BJ (cell line): Measurements from ENCODE around the gene KLHL11. TPM values are rescaled to one million over a fixed set of nuclear protein-coding genes. Genes with fewer than 3 reads are reported as not detected.

ENCODE experiments used
- CTCF ChIA-PET: fragments of 350-600 bp; formaldehyde crosslinking; extraction: SDS; loops from one replicate; lab custom pipeline; 2021; ENCODE audit warnings: antibody characterized with exemption, inconsistent platforms; lab: Yijun Ruan, JAX
- POLR2A ChIA-PET: fragments of 300-600 bp; sonication (Branson Sonifier 250); formaldehyde crosslinking; extraction: SDS; loops from one replicate; lab custom pipeline; 2021; ENCODE audit warnings: antibody characterized with exemption; lab: Charles Lee
- DNase-seq: peaks from one replicate; pipeline ENCODE4 v3.0.0-alpha.2; 2011; ENCODE audit warnings: low read depth
- H3K27me3 ChIP-seq: 2 replicates; pipeline ENCODE4 v1.6.0; 2011; ENCODE audit warnings: low read length; ENCODE audit not compliant: control insufficient read depth, insufficient read depth
- H3K36me3 ChIP-seq: 2 replicates; pipeline ENCODE4 v1.5.1; 2011; ENCODE audit warnings: low read length; ENCODE audit not compliant: control insufficient read depth, insufficient read depth
- H3K4me3 ChIP-seq: 2 replicates; pipeline ENCODE4 v1.5.1; 2011; ENCODE audit warnings: low read depth, mild to moderate bottlenecking, control low read depth, low read length
- CTCF ChIP-seq: IDR thresholded peaks from 2 replicates; pipeline ENCODE4 v1.5.1; 2011; ENCODE audit warnings: low read depth, mild to moderate bottlenecking, control low read depth, inconsistent platforms, low read length, moderate library complexity; ENCODE audit not compliant: insufficient read depth
- polyA plus RNA-seq: library from polyadenylated mRNA; depleted of rRNA; stranded (reverse); fragments of >200 nt; gene quantifications from 2 replicates; pipeline ENCODE4 v1.2.3, GENCODE V29; 2011

The KLHL11 gene
- polyA plus RNA-seq, 1 experiment, result 5.5 TPM

GRCh38 chr17:41821776-41822175 is 43.4 kb downstream of the KLHL11 start:
- DNase-seq, result no peak
- Histone ChIP-seq H3K27me3 (no peaks in the 10 kb centered on the region), H3K4me3 (no peak overlapping the region), H3K36me3 (peaks cover 40% of the 10 kb centered on the region)
- POLR2A ChIA-PET, result no interaction called here
- no peak for TF ChIP-seq CTCF
- CTCF ChIA-PET, result no interaction called here

GRCh38 chr17:41818024-41818423 is 47.2 kb downstream of the KLHL11 start:
- Histone ChIP-seq H3K36me3 (peaks cover 40% of the 10 kb centered on the region), H3K4me3 (no peak overlapping the region), H3K27me3 (no peaks in the 10 kb centered on the region)
- no peak for DNase-seq
- POLR2A ChIA-PET, result no interaction called here
- CTCF ChIA-PET, result no interaction called here
- TF ChIP-seq CTCF, result no peak

- Histone ChIP-seq H3K27me3 (no peaks in the 10 kb centered on the region), H3K4me3 (no peak overlapping the region), H3K36me3 (peaks cover 33% of the 10 kb centered on the region)
- no peak for TF ChIP-seq CTCF
- POLR2A ChIA-PET, result no interaction called here
- CTCF ChIA-PET, result interaction anchor here (1.1 kb wide), 1 partner anchor 14 kb away, joined by 3 read pairs; no protein-coding TSS in a partner anchor
- no peak for DNase-seq
Measured at GRCh38 chr17:41816637-41817320, 48.4 kb downstream of the KLHL11 start.

GRCh38 chr17:41814195-41814594 is 51.0 kb downstream of the KLHL11 start:
- H3K27me3 ChIP-seq, result no peaks in the 10 kb centered on the region
- ChIA-PET CTCF (interaction anchor here (1.3 to 1.5 kb wide), 3 partner anchors 27 to 118 kb away, joined by 3 to 5 read pairs (median 3); partner anchors contain the start of gene JUP), POLR2A (no interaction called here)
- H3K36me3 ChIP-seq, result peaks cover 16% of the 10 kb centered on the region
- peak overlapping the region; percentile 88 for H3K4me3 ChIP-seq
- TF ChIP-seq CTCF, result no peak
- no peak for DNase-seq

- H3K27me3 ChIP-seq, result no peaks in the 10 kb centered on the region
- ChIA-PET CTCF (interaction anchor here (1.5 to 4.4 kb wide), 2 partner anchors 12 to 27 kb away, joined by 5 to 36 read pairs; partner anchors contain the start of gene JUP), POLR2A (no interaction called here)
- H3K4me3 ChIP-seq, result peak overlapping the region; percentile 88
- no peak for DNase-seq
- H3K36me3 ChIP-seq, result peaks cover 13% of the 10 kb centered on the region
- TF ChIP-seq CTCF, result no peak
Measured at GRCh38 chr17:41813699-41814124, 51.5 kb downstream of the KLHL11 start.
